HCT116 (cell line): ENCODE data around the gene HMX3. TPM values are rescaled to one million over a fixed set of nuclear protein-coding genes. Genes with fewer than 3 reads are reported as not detected.

Experiments used
- ATAC-seq: fragments of 200-7000 bp; cut with Tn5 transposase; 2 replicates; pipeline ENCODE4 v1.9.1; 2020; ENCODE audit warnings: mild to moderate bottlenecking, moderate library complexity
- BruUV-seq: library from RNA; stranded (reverse); fragments of 400-500 nt; replicated peaks from 2 replicates; lab custom pipeline; 2021; lab: Mats Ljungman, UMichigan
- CTCF ChIA-PET: fragments of 300-600 bp; sonication (Branson Sonifier 250); formaldehyde crosslinking; loops from one replicate; lab custom pipeline; 2021; ENCODE audit warnings: antibody characterized with exemption; lab: Charles Lee
- POLR2A ChIA-PET: fragments of 300-600, 350-600 bp; sonication (Branson Sonifier 250); formaldehyde crosslinking; loops from one replicate; lab custom pipeline; 2021; ENCODE audit warnings: antibody characterized with exemption; lab: Charles Lee
- RAD21 ChIA-PET, 2 experiments: fragments of 300-600 bp; sonication (Branson Sonifier 250); formaldehyde crosslinking; loops; one replicate each; lab custom pipeline; 2023; ENCODE audit warnings: low total read pairs in 2 of 2; ENCODE audit not compliant: uncharacterized antibody in 2 of 2, unreplicated experiment in 2 of 2, low non-redundant PET in 1 of 2; lab: Charles Lee
- DNase-seq: peaks from one replicate; pipeline ENCODE4 v3.0.0-alpha.2; 2010; ENCODE audit warnings: low read depth, low spot score
- H2AFZ ChIP-seq: fragments of 200-600 bp; shearing (Covaris generic), sonication (generic); 2 replicates; pipeline ENCODE4 v1.6.1; 2017; ENCODE audit warnings: low read depth, mixed run types, mixed read lengths, antibody characterized with exemption, low read length; ENCODE audit not compliant: poor library complexity, severe bottlenecking
- H3K27ac ChIP-seq: 2 replicates; pipeline ENCODE4 v1.5.1; 2012; ENCODE audit warnings: low read depth, low read length
- H3K27me3 ChIP-seq: fragments of 200-600 bp; sonication (generic); 2 replicates; pipeline ENCODE4 v1.6.1; 2016; ENCODE audit warnings: mixed run types, low read length, mixed read lengths; ENCODE audit not compliant: insufficient read depth
- H3K36me3 ChIP-seq, 2 experiments: fragments of 200-500 bp in 1 of 2; fragments of 200-600 bp in 1 of 2; sonication (Bioruptor generic) in 1 of 2; sonication (generic) in 1 of 2; 2 replicates each; pipeline versions ENCODE4 v1.5.1 to v1.6.1; 2014 to 2016; ENCODE audit warnings: low read length in 2 of 2, inconsistent platforms in 1 of 2, mixed read lengths in 1 of 2, mixed run types in 1 of 2; ENCODE audit not compliant: insufficient read depth in 2 of 2, control insufficient read depth in 1 of 2
- H3K4me1 ChIP-seq, 2 experiments: fragments of 200-600 bp in 1 of 2; sonication (generic) in 1 of 2; 2 replicates each; pipeline versions ENCODE4 v1.5.1 to v1.6.1; 2012 to 2017; ENCODE audit warnings: low read length in 2 of 2, inconsistent platforms in 1 of 2, mild to moderate bottlenecking in 1 of 2, mixed read lengths in 1 of 2, mixed run types in 1 of 2, moderate library complexity in 1 of 2; ENCODE audit not compliant: insufficient read depth in 2 of 2, control insufficient read depth in 1 of 2
- H3K4me2 ChIP-seq: fragments of 200-600 bp; sonication (generic); 2 replicates; pipeline ENCODE4 v1.6.1; 2017; ENCODE audit warnings: mixed run types, low read length, mixed read lengths
- H3K4me3 ChIP-seq, 2 experiments: fragments of 200-600 bp in 1 of 2; sonication (generic) in 1 of 2; replicated peaks in 1 of 2; 2 replicates each; pipeline ENCODE4 v1.5.1; 2011 to 2016; ENCODE audit warnings: low read length in 2 of 2, control low read depth in 1 of 2, low read depth in 1 of 2, mild to moderate bottlenecking in 1 of 2, mixed read lengths in 1 of 2, mixed run types in 1 of 2
- H3K79me2 ChIP-seq: fragments of 200-600 bp; sonication (generic); 2 replicates; pipeline ENCODE4 v1.6.1; 2017; ENCODE audit warnings: mild to moderate bottlenecking, mixed run types, low read length, moderate library complexity, mixed read lengths; ENCODE audit not compliant: insufficient read depth
- H3K9ac ChIP-seq: fragments of 200-600 bp; sonication (generic); 2 replicates; pipeline ENCODE4 v1.6.1; 2016; ENCODE audit warnings: low read length, mixed read lengths
- H3K9me2 ChIP-seq: fragments of 200-600 bp; sonication (generic), shearing (Covaris generic); 2 replicates; pipeline ENCODE4 v1.6.1; 2017; ENCODE audit warnings: mixed run types, mild to moderate bottlenecking, moderate library complexity; ENCODE audit not compliant: insufficient read depth
- H3K9me3 ChIP-seq, 2 experiments: fragments of 200-500 bp in 1 of 2; fragments of 200-600 bp in 1 of 2; sonication (Bioruptor generic) in 1 of 2; sonication (generic) in 1 of 2; 2 replicates each; pipeline ENCODE4 v1.6.1; 2014 to 2017; ENCODE audit warnings: low read length in 2 of 2, mixed read lengths in 2 of 2, inconsistent platforms in 1 of 2, low read depth in 1 of 2, mild to moderate bottlenecking in 1 of 2, mixed run types in 1 of 2, moderate library complexity in 1 of 2; ENCODE audit not compliant: control insufficient read depth in 1 of 2, insufficient read depth in 1 of 2
- H4K20me1 ChIP-seq: fragments of 200-600 bp; sonication (generic), shearing (Covaris generic); 2 replicates; pipeline ENCODE4 v1.6.1; 2017; ENCODE audit warnings: mixed run types, mild to moderate bottlenecking, moderate library complexity; ENCODE audit not compliant: insufficient read depth
- ATF3 ChIP-seq: IDR thresholded peaks from 2 replicates; pipeline ENCODE4 v1.6.1; 2012
- CBX3 ChIP-seq: IDR thresholded peaks from 2 replicates; pipeline ENCODE4 v1.6.1; 2012; ENCODE audit warnings: low read depth
- CEBPB ChIP-seq: IDR thresholded peaks from 2 replicates; pipeline ENCODE4 v1.6.1; 2012; ENCODE audit warnings: low read depth
- CTCF ChIP-seq, 3 experiments: fragments of 200-600 bp in 1 of 3; sonication (generic) in 1 of 3; IDR thresholded peaks in 2 of 3; conservative IDR thresholded peaks in 1 of 3; 2 replicates each; pipeline ENCODE4 v1.5.1; 2012 to 2017; ENCODE audit warnings: low read depth in 2 of 3, low read length in 2 of 3, antibody characterized with exemption in 1 of 3, borderline replicate concordance in 1 of 3, control low read depth in 1 of 3, mild to moderate bottlenecking in 1 of 3, mixed read lengths in 1 of 3, mixed run types in 1 of 3, moderate library complexity in 1 of 3; ENCODE audit not compliant: insufficient read depth in 1 of 3
- ELF1 ChIP-seq: IDR thresholded peaks from 2 replicates; pipeline ENCODE4 v1.6.1; 2012; ENCODE audit warnings: low read depth, borderline replicate concordance
- EZH2phosphoT487 ChIP-seq: fragments of 200-600 bp; IDR thresholded peaks from 2 replicates; pipeline ENCODE4 v1.6.1; 2018; ENCODE audit warnings: antibody characterized with exemption, borderline replicate concordance
- JUND ChIP-seq: IDR thresholded peaks from 2 replicates; pipeline ENCODE4 v1.6.1; 2012
- MAX ChIP-seq: IDR thresholded peaks from 2 replicates; pipeline ENCODE4 v1.6.1; 2012
- POLR2A ChIP-seq: IDR thresholded peaks from 2 replicates; pipeline ENCODE4 v1.7.0; 2011; ENCODE audit warnings: borderline replicate concordance; ENCODE audit not compliant: insufficient read depth, insufficient read length; ENCODE audit errors: extremely low read depth
- POLR2AphosphoS5 ChIP-seq: IDR thresholded peaks from 2 replicates; pipeline ENCODE4 v1.6.1; 2011; ENCODE audit warnings: mild to moderate bottlenecking, low read depth, low read length, moderate library complexity
- SP1 ChIP-seq: IDR thresholded peaks from 2 replicates; pipeline ENCODE4 v1.6.1; 2012; ENCODE audit warnings: low read depth
- SRF ChIP-seq: IDR thresholded peaks from 2 replicates; pipeline ENCODE4 v1.6.1; 2012; ENCODE audit warnings: low read depth
- ZFX ChIP-seq: fragments of 450-650 bp; IDR thresholded peaks from 2 replicates; pipeline ENCODE4 v1.6.1; 2017
- ZNF274 ChIP-seq: fragments of 200-500 bp; sonication (Bioruptor generic); IDR thresholded peaks from 2 replicates; pipeline ENCODE4 v1.6.1; 2014; ENCODE audit warnings: mild to moderate bottlenecking, low read depth, low read length, inconsistent platforms
- intact Hi-C: fragments of 100-400 bp; cut with micrococcal nuclease; formaldehyde crosslinking; loops from 2 replicates; pipeline ENCODE4 v1.10.0; 2022
- total RNA-seq: library from RNA; stranded (reverse); gene quantifications from one replicate; pipeline ENCODE4 v1.2.1, GENCODE V29; 2021; ENCODE audit not compliant: unreplicated experiment
- TF ChIP-seq, protein P1 (sequence below): IDR thresholded peaks from 2 replicates; pipeline ENCODE4 v1.6.1; 2011; ENCODE audit warnings: mild to moderate bottlenecking, low read length, moderate library complexity; ENCODE audit not compliant: insufficient replicate concordance; ENCODE audit errors: extremely low read depth

The HMX3 gene
- total RNA-seq, 1 experiment from 2014 or later: not detected

DNA sequence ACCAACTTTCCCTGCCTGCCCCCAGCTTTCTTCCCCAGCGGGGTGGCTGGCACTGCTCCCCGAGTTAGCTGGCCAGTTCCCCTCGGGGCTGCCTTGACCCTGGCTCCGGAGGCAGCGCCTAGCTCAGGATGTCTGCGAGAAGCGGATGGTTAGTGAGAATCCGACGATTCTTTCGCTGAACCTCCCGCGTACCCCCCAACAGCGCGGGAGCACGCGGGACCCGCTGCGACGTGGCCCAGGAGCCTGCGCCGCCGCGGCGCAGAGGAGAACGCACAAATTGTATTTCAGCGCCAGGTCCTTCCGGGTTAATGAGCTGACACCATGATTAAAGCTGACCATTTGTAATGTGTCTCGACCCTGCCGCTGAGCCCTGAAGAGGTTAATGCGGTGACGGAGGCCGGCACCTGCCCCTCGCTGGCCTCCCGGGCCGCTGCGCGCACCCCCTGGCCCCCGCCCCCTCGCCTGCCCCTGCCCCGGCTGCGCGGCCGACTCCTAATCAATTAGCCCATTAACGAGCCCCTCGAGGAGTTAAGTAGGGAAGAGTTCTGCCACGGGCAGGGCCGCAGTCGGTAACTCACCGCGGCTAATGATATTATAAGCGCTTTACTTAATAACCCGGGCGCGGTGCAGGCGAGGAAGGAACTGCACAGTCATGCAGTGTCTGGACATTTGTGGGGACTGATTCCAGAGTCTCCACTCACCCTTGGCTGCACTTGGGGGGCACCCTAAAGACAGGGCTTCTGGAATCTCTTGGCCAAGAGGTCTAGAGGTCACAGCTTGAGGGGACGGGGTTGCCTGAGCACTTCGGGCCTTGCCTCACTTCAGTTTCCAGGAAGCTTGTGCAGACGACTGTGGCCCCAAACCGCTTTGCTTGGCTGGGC lies 10.5 kb downstream of the HMX3 start:
- CTCF ChIA-PET: interaction anchor here (1.0 kb wide), 1 partner anchor 8 kb away, joined by 4 read pairs; the partner anchor contains the start of gene BUB3
- no peak overlapping the region for H3K4me3 ChIP-seq
- no peaks in the 10 kb centered on the region for H3K27me3 ChIP-seq
- TF ChIP-seq POLR2A: no peak
- TF ChIP-seq, all 23 proteins: peak for 0
- Histone ChIP-seq H3K9me2 (no peaks in the 10 kb centered on the region), H2AFZ (no peak overlapping the region), H3K9me3 (no peaks in the 10 kb centered on the region), H3K9ac (no peak overlapping the region), H3K4me1 (no peaks in the 10 kb centered on the region), H4K20me1 (no peaks in the 10 kb centered on the region), H3K36me3 (no peaks in the 10 kb centered on the region), H3K27ac (no peak overlapping the region), H3K79me2 (no peaks in the 10 kb centered on the region), H3K4me2 (no peak overlapping the region)
- no peak for ATAC-seq
- no TSS peak for BruUV-seq
- ChIA-PET POLR2A (interaction anchor here (0.7 to 1.7 kb wide), 2 partner anchors 8 to 418 kb away, joined by 3 to 6 read pairs; partner anchors contain the start of gene BUB3), RAD21 (no interaction called here)
- intact Hi-C loops: no loop called here
- DNase-seq: no peak

GRCh38 chr10:123146894-123147634 lies 11.3 kb downstream of the HMX3 start:
- no peak overlapping the region for H3K27ac ChIP-seq
- RAD21 ChIA-PET: no interaction called here
- H3K4me2 ChIP-seq: no peak overlapping the region
- POLR2A ChIA-PET: no interaction called here
- H3K4me3 ChIP-seq: no peak overlapping the region
- H3K27me3 ChIP-seq: no peaks in the 10 kb centered on the region
- H3K9ac ChIP-seq: no peak overlapping the region
- no peaks in the 10 kb centered on the region for H3K79me2 ChIP-seq
- no peak overlapping the region for H2AFZ ChIP-seq
- CTCF ChIA-PET: no interaction called here
- no peaks in the 10 kb centered on the region for H3K9me2 ChIP-seq
- no peaks in the 10 kb centered on the region for H3K36me3 ChIP-seq
- no peaks in the 10 kb centered on the region for H3K9me3 ChIP-seq
- ATAC-seq: no peak
- intact Hi-C loops: no loop called here
- H4K20me1 ChIP-seq: no peaks in the 10 kb centered on the region
- no peak for DNase-seq
- BruUV-seq: no TSS peak
- no peaks in the 10 kb centered on the region for H3K4me1 ChIP-seq
- TF ChIP-seq CEBPB (no peak), JUND (no peak), CTCF (IDR thresholded peaks at IDR 0.05 in 2 of 3, conservative IDR thresholded peaks at IDR 0.05 in 1 of 3; ENCODE audit: borderline replicate concordance in 1 of 3, insufficient read depth in 1 of 3, low read depth in 2 of 3, low read length in 2 of 3) (no peak), POLR2AphosphoS5 (no peak), CBX3 (no peak), SRF (no peak), ZNF274 (no peak), ATF3 (no peak), MAX (no peak), ZFX (no peak), SP1 (no peak), ELF1 (no peak), EZH2phosphoT487 (no peak)
- TF ChIP-seq, protein P1, sequence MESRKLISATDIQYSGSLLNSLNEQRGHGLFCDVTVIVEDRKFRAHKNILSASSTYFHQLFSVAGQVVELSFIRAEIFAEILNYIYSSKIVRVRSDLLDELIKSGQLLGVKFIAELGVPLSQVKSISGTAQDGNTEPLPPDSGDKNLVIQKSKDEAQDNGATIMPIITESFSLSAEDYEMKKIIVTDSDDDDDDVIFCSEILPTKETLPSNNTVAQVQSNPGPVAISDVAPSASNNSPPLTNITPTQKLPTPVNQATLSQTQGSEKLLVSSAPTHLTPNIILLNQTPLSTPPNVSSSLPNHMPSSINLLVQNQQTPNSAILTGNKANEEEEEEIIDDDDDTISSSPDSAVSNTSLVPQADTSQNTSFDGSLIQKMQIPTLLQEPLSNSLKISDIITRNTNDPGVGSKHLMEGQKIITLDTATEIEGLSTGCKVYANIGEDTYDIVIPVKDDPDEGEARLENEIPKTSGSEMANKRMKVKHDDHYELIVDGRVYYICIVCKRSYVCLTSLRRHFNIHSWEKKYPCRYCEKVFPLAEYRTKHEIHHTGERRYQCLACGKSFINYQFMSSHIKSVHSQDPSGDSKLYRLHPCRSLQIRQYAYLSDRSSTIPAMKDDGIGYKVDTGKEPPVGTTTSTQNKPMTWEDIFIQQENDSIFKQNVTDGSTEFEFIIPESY: no peak
